ENCODE measurements around the gene RFC1.
A peak's percentile ranks its signal among the peaks of the same experiment; 100 is the strongest.
"Not testable (repeated sequence)": the region's sequence is repeated elsewhere in the genome, so short reads cannot be mapped to it uniquely, and the experiment has no call there.

Gene RFC1, protein sequence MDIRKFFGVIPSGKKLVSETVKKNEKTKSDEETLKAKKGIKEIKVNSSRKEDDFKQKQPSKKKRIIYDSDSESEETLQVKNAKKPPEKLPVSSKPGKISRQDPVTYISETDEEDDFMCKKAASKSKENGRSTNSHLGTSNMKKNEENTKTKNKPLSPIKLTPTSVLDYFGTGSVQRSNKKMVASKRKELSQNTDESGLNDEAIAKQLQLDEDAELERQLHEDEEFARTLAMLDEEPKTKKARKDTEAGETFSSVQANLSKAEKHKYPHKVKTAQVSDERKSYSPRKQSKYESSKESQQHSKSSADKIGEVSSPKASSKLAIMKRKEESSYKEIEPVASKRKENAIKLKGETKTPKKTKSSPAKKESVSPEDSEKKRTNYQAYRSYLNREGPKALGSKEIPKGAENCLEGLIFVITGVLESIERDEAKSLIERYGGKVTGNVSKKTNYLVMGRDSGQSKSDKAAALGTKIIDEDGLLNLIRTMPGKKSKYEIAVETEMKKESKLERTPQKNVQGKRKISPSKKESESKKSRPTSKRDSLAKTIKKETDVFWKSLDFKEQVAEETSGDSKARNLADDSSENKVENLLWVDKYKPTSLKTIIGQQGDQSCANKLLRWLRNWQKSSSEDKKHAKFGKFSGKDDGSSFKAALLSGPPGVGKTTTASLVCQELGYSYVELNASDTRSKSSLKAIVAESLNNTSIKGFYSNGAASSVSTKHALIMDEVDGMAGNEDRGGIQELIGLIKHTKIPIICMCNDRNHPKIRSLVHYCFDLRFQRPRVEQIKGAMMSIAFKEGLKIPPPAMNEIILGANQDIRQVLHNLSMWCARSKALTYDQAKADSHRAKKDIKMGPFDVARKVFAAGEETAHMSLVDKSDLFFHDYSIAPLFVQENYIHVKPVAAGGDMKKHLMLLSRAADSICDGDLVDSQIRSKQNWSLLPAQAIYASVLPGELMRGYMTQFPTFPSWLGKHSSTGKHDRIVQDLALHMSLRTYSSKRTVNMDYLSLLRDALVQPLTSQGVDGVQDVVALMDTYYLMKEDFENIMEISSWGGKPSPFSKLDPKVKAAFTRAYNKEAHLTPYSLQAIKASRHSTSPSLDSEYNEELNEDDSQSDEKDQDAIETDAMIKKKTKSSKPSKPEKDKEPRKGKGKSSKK

DNA sequence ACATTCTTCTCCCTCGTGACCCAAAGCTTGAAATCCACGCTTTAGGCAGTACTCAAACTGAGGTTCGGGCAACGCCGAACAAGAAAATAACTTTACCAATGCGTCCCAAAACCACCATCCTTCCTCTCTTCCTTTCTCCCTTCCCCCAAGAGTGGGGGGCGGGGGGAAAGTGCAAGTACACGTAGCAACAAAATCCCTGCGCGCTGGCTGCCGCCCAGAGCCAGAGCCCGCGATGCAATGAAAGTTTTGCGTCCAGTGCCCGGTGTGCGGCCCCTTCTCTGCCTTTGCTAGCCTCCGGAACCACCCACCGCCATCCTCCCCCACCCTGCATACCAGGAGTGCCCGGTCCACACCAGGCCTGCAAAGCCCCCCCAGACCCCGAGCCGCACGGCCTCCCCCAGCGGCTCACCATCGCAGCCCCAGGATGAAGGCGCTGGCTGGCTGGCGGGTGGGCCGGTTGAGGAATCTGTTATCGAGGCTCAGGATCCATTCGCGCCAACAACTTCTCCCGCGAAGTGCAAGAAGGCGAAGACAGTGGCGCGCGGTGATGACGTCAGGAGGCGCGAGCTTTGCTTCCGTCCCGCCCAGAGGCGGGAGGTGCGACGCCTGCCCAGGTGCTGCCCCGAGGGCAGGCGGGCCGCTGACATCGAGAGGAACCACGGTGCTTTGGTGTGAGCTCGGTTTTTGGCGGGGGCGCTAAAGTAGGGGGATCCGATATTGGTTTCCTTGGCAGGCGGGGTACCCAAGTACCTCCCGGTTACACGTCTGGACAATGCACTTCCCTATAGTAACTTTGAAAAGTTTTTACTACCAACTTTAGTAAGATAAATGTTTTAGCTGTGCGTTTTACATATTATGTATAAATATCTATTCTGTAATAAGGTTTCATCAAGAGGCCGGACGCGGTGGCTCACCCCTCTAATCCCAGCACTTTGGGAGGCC, at the start of gene RFC1:
Gene RFC1, minus strand, starts transcription at position 533 of the 942 bp plus-strand sequence. Its CDS starts 121 bp downstream, at position 412.
- DNase-seq (ENCODE audit: low read depth) = peak; percentile 28

DNA sequence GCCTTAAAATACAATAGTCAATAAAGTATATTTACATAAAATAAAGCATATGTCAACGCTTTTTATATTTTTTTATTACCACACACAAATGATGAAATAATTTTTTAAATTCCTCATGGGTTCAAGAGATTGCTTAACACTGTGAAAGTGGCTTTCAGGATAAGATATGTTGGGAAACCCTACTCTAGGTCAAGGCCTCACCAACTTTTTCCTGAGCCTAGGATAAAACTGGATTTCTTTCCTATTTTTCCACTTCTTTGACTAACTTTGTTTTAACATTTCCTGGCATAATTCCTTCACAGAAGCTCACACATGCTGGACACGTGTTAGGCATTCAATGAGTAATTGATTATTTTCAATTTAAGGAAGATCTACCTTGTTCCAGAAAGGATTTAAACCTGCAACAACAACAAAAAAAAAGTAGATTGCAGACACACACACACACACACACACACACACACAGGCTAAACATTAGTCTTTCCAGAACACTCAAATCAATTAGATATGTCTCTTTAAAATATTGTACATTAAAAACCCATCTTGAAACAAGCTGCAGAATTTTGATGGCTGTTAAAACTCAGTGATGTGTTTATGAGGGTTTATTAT, 49.6 kb upstream of the RFC1 start:
- no peak for DNase-seq (ENCODE audit: low read depth)

DNA sequence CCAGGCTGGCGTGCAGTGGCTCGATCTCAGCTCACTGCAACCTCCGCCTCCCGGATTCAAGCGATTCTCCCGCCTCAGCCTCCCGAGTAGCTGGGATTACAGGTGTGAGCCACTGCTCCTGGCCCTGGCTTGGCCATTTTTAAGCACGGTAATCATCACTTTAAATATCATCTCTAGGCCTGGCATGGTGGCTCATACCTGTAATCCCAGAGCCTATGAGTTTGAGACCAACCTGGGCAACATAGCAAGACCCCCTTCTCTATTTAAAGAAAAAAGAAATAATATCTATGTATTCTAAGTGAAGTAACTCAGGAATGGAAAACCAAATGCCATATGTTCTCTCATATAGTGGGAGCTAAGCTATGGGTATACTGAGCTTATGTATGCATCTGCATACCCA, 45.4 kb upstream of the RFC1 start:
- not testable (repeated sequence) for DNase-seq (ENCODE audit: low read depth)

DNA sequence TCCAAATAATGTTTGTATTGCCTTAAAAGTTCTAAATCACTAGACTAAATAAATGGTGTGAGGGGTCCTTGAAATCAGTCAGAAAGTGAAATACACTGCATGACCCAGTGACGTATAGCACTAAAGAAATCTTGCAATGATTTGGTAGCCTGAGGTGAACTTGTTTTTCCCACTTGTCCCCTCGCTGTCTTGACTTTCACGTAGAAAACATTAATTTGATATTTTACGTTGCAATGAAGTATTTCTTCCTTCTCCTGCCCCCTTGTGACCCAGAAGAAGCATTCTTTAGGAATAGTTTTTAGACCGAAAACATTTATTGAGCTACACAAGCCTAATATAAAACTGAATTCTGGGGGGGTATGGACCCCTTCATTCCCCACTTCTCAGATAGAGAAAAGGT, 44.3 kb upstream of the RFC1 start:
- no peak for DNase-seq (ENCODE audit: low read depth)

DNA sequence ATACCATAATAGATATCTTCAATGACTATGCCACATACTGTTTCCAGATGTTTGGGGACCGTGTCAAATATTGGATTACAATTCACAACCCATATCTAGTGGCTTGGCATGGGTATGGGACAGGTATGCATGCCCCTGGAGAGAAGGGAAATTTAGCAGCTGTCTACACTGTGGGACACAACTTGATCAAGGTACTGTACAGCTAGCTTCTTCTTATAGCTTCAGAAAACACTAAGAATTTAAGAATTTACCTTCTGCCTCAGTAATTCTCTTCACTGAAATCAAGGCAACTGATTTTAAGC, 41.4 kb upstream of the RFC1 start:
- no peak for DNase-seq (ENCODE audit: low read depth)

DNA sequence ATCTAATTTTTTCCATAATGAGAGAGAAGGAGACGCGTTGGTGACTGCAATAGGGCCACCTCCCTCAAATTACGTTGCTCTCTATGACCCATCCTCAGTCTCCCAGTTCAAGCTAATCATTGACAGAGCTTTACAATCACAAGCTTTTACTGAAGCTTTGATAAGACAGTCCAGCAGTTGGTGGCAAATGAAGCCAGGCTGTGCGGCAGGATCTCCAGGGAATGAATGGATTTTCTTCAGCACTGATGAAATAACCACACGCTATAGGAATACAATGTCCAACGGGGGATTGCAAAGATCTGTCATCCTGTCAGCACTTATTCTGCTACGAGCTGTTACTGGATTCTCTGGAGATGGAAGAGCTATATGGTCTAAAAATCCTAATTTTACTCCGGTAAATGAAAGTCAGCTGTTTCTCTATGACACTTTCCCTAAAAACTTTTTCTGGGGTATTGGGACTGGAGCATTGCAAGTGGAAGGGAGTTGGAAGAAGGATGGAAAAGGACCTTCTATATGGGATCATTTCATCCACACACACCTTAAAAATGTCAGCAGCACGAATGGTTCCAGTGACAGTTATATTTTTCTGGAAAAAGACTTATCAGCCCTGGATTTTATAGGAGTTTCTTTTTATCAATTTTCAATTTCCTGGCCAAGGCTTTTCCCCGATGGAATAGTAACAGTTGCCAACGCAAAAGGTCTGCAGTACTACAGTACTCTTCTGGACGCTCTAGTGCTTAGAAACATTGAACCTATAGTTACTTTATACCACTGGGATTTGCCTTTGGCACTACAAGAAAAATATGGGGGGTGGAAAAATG, 40.8 kb upstream of the RFC1 start, which contains the start of gene KLB:
Gene KLB, plus strand, starts transcription at position 168 of the 821 bp plus-strand sequence. Its CDS starts 20 bp downstream, at position 188.
- DNase-seq (ENCODE audit: low read depth) = no peak

DNA sequence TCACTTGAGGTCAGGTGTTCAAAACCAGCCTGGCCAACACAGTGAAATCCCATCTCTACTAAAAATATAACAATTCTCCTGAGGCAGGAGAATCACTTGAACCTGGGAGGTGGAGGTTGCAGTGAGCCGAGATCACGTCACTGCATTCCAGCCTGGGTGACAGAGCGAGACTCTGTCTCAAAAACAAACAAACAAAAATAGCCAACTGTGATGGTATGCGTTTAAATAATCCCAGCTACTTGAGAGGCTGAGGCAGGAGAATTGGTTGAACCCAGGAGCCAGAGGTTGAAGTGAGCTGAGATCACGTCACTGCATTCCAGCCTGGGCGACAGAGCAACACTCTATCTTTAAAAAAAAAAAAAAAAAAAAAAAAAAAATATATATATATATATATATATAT, 35.5 kb upstream of the RFC1 start:
- not testable (repeated sequence) for DNase-seq (ENCODE audit: low read depth)

DNA sequence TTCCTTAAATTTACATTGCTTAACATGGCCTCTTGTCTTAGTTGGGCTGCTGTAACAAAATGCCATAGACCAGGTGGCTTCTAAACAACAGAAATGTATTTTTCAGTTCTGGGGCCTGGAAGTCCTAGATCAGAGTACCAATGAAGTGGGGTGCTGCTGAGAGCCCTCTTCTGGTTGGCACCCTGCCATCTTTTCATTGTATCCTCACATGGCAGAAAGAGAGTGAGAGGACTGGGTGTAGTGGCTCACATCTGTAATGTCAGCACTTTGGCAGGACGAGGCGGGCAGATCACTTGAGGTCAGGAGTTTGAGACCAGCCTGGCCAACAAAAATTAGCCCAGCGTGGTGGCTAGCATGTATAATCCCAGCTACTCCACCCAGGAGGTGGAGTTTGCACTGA, 28.5 kb upstream of the RFC1 start:
- DNase-seq (ENCODE audit: low read depth) = no peak

DNA sequence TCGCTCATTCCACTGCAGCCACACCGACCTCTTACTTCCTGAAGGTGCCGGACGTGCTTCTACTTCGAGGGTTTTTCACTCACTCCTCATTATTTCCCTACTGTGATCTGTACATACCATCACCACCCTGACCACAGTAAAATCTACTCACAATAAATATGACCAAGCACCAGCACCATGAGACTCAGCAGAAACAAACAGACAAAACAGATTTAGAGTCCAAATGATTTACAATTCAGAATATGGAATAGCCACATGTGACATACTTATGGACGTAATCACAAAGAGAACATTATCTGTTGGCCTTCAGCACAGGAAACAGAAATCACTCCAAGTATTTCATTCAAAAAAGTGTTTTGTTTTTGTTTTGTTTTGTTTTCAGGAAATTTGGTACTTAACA, 24.4 kb upstream of the RFC1 start:
- DNase-seq (ENCODE audit: low read depth) = no peak

DNA sequence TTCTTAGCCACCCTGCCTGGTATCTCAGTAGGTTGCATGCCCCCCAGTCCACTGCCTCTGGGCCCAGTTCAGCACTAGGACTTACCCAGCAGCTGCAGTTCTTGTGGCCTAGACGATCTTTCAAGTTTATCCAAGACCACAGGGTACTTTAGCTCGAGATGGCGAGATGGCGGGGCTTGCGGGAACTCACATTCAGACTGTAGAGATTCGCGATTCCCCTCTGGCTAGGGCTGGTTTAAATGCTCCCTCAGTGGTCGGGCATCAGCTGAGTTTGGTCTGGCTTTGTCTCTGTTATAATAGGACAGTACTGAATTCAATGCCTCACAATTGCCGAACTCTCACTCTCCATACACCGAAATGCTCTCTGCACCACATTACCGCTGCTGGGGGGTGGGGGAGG, 18.4 kb upstream of the RFC1 start:
- no peak for DNase-seq (ENCODE audit: low read depth)

DNA sequence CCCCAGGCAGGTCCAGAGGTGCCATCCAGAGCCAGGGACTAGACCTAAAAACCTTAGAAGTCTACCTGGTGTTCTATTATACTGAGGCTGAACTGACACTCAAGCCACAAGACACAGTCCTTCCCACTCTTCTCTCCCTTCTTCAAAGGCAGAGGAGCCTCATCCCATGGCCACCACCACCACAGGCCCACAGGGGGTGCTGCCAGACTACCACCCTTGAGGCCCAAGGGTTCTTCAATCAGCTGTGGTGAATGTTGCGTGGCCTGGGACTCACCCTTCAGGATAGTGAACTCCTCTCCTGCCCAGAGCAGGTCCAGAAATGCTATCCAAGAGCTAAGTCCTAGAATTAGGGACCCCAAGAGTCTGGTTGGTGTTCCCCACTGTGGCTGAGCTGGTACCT, 17.5 kb upstream of the RFC1 start:
- no peak for DNase-seq (ENCODE audit: low read depth)

DNA sequence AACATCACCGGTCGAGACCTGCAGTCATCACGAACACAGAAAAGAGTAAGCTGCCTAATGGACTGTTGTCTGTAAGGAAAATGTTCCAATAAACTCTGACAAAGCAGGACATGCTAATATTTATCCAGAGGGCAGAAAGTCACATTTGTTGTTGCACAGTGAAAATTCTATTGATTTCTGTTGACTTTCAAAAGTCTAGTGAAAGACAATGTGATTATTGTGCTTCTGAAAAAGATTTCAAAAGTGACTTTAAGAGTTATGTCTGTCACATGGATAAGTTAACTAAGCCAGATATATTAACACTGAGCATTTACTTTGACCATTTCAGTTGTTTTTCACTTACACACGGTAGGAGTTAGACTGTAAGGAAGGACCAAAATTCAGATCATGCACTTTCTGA, 9.3 kb upstream of the RFC1 start:
- no peak for DNase-seq (ENCODE audit: low read depth)

DNA sequence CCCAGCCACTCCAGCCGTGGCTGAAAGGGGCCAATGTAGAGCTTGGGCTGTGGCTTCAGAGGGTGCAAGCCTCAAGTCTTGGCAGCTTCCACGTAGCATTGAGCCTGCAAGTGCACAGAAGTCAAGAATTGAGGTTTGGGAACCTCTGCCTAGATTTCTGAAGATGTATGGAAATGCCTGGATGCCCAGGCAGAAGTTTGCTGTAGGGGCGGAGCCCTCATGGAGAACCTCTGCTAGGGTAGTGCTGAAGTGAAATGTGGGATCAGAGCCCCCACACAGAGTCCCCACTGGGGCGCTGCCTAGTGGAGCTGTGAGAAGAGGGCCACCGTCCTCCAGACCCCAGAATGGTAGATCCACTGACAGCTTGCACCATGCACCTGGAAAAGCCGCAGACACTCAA, 5.0 kb upstream of the RFC1 start:
- DNase-seq (ENCODE audit: low read depth) = not testable (repeated sequence)

DNA sequence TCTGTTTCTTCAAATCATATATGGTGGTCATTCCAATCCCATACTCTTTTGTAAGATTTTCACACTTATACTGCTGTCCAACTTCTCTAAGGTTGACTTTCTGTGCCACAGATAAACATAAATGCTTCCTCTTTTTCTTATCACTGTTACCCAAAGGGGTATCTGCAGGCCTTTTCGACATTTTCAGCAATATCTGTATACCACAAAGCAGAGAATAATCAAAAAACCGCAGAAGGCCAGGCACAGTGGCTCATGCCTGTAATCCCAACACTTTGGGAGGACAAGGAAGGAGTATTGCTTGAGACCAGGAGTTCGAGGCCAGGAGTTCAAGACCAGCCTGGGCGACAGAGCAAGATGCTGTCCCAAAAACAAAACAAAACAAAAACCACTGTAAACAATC, 3.1 kb upstream of the RFC1 start:
- no peak for DNase-seq (ENCODE audit: low read depth)

DNA sequence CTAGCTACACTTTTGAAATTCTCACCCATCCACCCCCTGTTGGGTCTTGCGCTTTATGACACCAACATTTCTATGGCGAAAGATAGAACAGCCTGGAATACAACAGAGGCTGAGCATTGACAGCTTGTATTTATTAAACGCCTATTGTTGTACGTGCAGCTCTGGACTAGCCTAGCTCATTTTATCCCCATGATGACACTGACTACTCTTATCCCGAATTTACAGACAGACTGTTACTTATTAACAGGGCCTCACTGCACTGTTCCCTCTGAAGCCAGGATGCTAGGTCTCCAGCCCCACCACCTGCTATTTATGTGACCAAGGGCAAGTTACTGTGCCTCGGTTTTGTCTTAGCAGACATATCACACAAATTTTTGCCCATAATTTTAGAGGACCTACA, 1.0 kb upstream of the RFC1 start:
- DNase-seq (ENCODE audit: low read depth) = no peak

DNA sequence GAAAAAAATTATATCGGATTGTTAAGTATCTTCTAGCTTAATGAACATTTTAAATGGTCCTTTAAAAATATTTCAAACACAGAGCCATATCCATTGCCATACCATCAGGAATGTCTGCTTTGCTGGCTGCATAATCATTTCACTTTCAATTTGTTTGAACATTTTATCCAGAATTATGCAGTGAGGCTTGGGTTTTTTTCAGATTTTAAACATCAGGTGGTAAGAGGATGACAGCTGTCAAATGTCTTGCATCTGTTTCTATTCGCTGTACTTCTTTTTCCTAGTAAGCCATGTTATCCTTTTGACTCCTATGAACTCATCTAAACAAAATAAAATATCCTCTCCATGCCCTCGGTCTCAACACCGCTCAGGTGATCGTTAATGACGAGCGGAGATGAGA, 802 bp downstream of the RFC1 start:
- DNase-seq (ENCODE audit: low read depth) = no peak

DNA sequence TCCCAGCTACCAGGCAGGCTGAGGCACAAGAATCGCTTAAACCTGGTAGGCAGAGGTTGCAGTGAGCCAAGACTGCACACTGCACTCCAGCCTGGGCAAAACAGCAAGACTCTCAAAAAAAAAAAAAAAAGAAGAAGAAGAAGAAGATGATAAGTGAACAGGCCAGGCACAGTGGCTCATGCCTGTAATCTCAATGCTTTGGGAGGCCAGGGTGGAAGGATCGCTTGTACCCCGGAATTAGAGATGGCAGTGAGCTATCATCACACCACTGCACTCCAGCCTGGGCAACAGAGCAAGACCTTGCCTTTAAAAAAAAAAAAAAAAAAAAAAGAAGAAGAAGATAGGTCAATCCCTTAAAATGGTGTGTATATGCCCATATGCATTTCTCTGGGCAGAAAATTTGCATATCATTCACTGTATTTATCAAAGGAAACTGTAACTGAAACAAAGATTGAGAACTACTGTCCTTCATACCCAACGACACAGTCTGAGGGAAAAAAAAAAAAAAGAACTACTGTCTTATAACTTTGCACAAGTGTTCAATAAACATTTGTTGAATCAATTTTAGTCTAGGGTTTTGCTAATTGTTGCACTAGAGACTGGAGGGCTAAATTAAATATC, 2.3 kb downstream of the RFC1 start:
- DNase-seq (ENCODE audit: low read depth) = no peak

DNA sequence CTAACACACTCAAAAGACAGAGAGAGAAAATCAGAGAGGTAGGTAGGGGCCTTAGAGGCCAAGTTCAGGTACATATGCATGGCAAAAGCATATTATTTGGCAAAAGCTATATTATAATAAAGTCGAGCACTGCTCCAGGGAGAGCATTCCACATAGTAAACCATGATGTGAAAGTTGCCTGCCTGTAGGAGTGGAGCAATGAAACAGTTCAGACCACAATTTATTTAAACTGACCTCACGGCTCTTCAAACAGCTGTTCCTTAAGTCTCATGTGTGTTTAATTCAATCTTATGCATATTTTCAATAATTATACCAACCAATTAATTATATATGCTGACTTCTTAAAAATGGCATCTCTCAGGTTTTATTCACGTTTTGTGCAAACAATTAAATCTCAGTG, 3.3 kb downstream of the RFC1 start:
- no peak for DNase-seq (ENCODE audit: low read depth)

DNA sequence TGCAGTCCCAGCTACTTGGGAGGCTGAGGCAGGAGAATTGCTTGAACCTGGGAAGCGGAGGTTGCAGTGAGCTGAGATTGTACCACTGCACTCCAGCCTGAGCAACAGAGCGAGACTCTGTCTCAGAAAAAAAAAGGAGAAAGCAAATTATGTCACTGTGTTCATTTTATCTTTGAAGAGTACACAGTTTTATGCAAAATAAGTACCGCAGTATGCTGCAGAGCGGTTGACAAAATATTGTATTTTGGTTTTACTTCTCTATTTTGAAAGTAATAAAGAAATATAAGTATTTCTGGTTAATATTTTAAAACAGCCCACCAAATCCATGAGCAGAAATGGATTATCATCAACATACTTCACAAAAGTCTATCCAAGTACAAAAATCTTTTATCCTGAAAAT, 5.6 kb downstream of the RFC1 start:
- DNase-seq (ENCODE audit: low read depth) = not testable (repeated sequence)

DNA sequence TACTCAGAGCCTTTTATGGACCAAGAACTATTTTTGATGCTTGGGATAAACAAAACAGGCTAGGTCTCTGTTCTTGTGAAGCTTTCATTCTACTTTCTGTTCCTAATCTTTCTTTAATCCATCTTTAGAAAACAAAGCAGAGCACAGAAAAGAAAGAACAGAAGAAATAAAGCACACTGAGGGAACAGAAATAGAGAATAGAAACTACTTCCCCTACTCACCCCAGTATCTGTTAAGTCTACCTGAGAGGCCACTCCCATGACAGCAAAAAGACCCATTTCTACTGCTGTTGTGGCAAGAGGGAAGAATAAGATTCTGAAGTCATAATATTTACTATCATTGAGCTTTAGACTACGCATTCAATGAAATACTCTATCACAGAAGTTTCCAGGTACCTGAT, 9.2 kb downstream of the RFC1 start:
- no peak for DNase-seq (ENCODE audit: low read depth)

Data from GM04503 (cell line).